CD4-positive, alpha-beta T cell treated with Interleukin-15 for 1 hour (primary cell): ENCODE measurements around the gene ITPR2.
"Not testable (repeated sequence)": the region's sequence is repeated elsewhere in the genome, so short reads cannot be mapped to it uniquely, and the experiment has no call there.

Source experiments
- DNase-seq: peaks from one replicate; pipeline ENCODE4 v3.0.0-alpha.2; 2020

Gene ITPR2

GRCh38 chr12:26614011-26614616, 218.9 kb downstream of the ITPR2 start:
- peak; percentile 17 for DNase-seq

DNA sequence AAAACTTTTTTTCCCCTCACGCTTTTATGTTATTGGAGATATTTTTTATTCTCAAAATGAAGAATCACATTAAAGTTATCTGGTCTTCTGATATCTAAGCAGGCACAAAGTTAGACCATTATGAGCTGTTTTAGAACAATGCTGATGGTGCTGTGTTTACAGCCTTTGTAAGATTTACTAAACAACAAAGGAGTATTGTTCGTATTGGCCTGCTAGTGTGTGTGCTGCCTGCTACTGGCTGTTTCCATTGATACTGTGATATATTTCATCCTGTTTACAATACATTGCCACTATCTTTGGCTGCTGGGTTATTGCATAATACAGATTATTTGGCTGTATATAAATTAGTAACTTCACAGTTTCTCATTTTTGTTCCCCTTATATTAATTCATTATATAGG, 220.8 kb downstream of the ITPR2 start:
- no peak for DNase-seq

DNA sequence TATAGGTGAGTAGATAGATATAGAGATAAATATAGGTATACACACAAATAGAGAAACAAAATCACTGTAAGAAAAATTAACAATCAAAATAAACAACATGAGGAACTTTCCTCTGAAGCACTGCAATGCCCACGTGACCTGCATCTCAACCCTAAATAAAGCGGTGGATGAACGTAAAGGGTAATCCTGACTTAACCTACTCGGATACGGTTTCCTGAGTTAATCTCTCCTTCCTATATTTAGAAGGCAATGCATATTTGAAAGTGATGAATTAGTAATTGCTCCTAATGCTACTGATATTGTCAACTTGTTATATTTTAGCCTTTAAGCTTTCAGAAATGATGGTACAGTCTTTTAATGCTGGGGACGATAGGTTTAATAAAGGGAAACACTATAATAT, 221.4 kb downstream of the ITPR2 start:
- DNase-seq = no peak

- DNase-seq = no peak
Measured at GRCh38 chr12:26610774-26611173, 222.2 kb downstream of the ITPR2 start.

DNA sequence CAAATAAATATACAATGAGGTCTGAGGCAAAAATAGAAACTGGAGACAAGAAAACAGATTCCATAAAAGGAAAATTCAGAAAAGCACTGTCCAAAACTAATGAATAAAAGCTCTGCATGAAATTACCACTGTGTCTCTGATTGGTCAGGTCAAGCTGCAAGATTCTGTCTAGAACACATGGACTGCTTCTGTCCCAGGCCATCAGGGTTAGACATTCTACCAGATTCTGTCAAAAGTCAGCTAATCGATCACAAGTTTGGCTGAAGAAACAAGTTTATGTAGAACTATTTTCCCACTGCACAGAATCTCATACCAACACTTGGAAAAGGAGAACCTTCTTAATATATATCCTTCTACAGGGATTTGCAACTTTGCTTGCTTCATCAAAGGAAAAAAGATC, 223.0 kb downstream of the ITPR2 start:
- no peak for DNase-seq

GRCh38 chr12:26608706-26609105, 224.3 kb downstream of the ITPR2 start:
- no peak for DNase-seq

- DNase-seq = no peak
Measured at GRCh38 chr12:26608273-26608672, 224.7 kb downstream of the ITPR2 start.

DNA sequence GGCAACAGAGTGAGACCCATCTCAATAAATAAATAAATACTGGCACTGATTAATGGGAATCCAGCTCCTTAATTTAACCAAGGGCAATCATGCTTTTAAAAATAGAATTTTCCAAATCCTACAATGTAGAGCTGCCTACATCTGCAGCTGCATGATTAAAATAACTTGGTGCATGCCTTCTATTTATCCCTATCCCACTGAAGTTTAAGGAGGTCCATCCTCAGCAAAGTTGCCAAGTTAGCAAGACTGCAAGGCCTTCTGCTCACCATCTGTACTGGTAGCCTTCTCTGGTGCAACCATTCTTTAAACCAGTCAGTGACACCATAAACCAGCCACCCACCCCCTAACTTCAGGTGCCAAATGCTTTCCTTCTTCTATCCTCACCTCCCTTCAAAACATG, 226.1 kb downstream of the ITPR2 start:
- DNase-seq = no peak

DNA sequence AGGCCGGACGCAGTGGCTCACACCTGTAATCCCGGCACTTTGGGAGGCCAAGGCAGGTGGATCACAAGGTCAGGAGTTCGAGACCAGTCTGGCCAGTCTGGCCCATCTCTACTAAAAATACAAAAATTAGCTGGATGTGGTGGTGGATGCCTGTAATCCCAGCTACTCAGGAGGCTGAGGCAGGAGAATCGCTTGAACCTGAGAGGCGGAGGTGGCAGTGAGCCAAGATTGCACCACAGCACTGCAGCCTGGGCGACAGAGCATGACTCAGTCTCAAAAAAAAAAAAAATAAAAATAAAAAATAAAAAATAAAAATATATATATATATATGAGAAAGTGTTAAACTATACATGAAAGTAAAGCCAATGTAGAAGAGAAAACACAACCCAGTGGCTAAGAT, 228.2 kb downstream of the ITPR2 start:
- DNase-seq = not testable (repeated sequence)

GRCh38 chr12:26599096-26599695, 233.8 kb downstream of the ITPR2 start:
- no peak for DNase-seq

- DNase-seq = no peak
Measured at GRCh38 chr12:26595806-26596205, 237.2 kb downstream of the ITPR2 start.

- DNase-seq = no peak
Measured at GRCh38 chr12:26580619-26581018, 252.4 kb downstream of the ITPR2 start.

DNA sequence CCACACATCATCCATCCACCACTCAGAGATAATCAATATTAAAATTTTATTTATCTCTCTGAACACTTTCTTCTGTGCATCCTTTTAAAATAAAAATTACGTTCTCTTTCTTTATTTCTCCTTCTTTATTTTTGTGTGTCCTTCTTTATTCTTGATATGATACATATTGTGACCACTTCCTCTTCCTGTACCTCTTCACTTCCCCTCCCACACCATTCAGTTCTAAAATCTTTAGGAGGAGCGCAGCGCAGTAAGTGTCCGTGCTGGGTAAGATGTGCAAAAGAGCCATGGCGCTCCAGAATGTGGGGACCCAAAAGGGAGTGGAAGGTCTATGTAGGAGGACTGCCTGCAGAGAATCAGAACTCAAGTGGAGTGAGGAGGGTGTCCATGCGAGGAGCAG, 256.7 kb downstream of the ITPR2 start:
- DNase-seq = no peak

- no peak for DNase-seq
Measured at GRCh38 chr12:26573225-26573909, 259.6 kb downstream of the ITPR2 start.

- DNase-seq = no peak
Measured at GRCh38 chr12:26572137-26572536, 260.9 kb downstream of the ITPR2 start.

- no peak for DNase-seq
Measured at GRCh38 chr12:26571560-26571959, 261.4 kb downstream of the ITPR2 start.

GRCh38 chr12:26567126-26567525, 265.9 kb downstream of the ITPR2 start:
- no peak for DNase-seq

DNA sequence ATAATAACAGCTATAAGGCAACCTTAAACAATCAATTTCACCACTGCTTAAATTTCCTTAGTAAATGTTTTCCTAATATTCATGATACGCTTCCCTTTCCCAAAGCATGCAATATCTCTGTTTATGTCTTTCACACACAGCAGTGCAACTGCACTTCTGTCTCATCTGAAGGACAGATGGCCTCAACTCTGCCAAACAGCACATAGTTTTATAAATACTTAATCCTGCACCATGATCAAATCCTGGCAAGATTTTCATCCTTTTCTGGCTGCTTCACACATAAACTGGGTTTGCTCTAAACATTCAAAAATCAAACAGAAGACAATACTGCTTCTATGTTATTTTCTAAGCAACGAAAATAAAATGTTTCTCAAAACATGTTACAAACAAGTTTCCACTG, 266.3 kb downstream of the ITPR2 start:
- no peak for DNase-seq

DNA sequence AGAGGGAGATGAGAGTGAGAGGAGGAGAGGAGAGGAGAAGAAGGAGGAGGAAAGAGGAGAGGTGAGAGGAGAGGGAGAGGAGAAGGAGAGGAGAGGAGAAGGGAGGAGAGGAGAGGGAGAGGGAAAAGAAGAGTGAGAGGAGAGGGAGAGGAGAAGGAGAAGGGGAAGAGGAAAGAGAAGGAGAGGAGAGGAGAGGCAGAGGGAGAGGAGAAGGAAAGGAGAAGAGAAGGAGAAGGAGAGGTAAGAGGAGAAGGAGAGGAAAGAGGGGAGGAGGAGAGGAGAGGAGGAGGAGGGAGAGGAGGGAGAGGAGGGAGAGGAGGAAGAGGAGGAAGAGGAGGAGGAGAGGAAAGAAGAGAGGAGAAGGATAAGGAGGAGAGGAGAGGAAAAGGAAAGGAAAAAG, 266.8 kb downstream of the ITPR2 start:
- no peak for DNase-seq

GRCh38 chr12:26564391-26564790, 268.6 kb downstream of the ITPR2 start:
- DNase-seq = no peak

- no peak for DNase-seq
Measured at GRCh38 chr12:26563552-26563951, 269.4 kb downstream of the ITPR2 start.

DNA sequence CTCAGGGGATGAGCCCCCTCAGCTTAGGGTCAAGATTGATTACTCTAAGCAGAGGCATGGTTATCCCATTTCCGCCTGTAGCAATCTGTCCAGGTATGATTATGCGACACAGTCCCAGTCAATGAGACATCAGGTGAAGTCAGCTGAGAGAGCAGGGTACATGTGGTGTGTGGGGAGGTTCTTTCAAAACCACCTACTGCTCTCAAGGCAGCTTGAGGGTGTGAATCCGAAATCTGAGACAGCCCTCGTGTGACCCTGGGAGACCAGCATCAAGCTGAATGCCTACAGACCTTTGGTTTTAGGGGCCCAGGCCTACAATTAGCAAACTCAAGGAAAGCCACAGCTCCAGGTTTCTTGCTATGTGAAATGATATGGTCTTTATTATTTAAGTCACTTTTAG, 275.7 kb downstream of the ITPR2 start:
- DNase-seq = no peak

DNA sequence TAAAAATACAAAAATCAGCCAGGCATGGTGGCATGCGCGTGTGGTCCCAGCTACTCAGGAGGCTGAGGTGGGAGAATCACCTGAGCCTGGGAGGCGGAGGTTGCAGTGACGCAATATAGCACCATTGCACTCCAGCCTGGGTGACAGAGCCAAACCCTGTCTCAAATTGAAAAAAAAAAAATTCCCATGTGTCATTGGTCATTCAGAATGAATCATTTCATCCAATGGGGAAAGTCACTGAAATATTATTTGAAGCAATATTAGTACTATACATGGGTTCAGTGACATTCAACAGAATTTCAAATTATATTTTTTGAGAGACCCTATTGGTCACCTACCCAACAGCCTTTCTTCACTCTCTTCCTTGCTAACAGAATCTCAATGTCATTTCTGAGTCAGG, 276.1 kb downstream of the ITPR2 start:
- DNase-seq = no peak

- DNase-seq = no peak
Measured at GRCh38 chr12:26555139-26555538, 277.9 kb downstream of the ITPR2 start.

DNA sequence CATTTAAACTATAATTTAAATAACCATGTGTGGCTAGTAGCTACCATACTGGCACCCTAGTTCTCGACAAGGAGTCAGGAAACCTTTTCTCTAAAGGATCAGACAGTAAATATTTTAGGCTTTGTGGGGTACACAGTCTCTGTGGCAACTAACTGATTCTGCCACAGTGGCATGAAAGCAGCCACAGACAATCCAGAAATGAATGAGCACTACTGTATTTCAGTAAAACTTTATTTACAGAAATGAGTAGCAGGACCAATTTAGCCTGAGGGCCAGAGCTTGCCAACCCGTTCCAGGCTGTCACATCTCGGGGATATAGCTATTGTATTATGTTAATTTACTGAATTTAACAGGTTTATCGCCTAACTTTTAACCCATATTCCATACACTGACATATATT, 278.7 kb downstream of the ITPR2 start:
- DNase-seq = no peak
